ENCODE data around the gene ADAM12. TPM values are rescaled to one million over a fixed set of nuclear protein-coding genes. Genes with fewer than 3 reads are reported as not detected.

ADAM12 gene
- polyA plus RNA-seq, 1 donor from 2014 or later, result 0.09 TPM

DNA sequence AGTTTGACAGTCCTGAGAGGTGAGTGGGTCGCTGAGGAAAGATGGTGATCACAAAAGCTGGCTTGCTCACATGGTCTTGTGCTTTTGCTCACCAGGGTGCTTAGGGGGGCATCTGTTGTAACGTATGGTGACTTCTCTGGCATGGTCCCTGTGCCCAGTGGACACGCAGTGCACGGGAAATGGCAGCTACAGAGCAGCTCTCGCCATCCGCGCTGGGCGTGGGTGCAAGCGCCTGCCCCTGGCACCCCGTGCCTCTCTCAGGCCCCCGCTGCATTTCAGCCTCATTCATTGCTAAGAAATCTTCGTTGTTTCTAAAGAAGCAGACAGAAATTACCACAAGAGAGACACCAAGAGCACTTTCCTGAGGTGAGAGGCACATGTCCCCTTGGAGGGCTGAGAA lies 390.7 kb downstream of the ADAM12 start:
- H3F3A ChIP-seq (ENCODE audit: insufficient read depth, low read length, poor library complexity, severe bottlenecking), result no peaks in the 10 kb centered on the region
- no peak overlapping the region for H3K4me2 ChIP-seq (ENCODE audit: low read length)
- no peaks in the 10 kb centered on the region for H3K36me3 ChIP-seq (ENCODE audit: insufficient read depth, low read length)
- H3K4me3 ChIP-seq (ENCODE audit: low read length), result no peak overlapping the region
- H3K9me2 ChIP-seq (ENCODE audit: insufficient read depth, low read length), result no peaks in the 10 kb centered on the region
- no peaks in the 10 kb centered on the region for H3K27me3 ChIP-seq (ENCODE audit: insufficient read depth, low read depth, low read length)
- TF ChIP-seq EZH2 (IDR thresholded peaks at IDR 0.05; ENCODE audit: borderline replicate concordance, insufficient read depth, low read length, poor library complexity, severe bottlenecking) (no peak), MXI1 (conservative IDR thresholded peaks at IDR 0.05; ENCODE audit: poor library complexity, severe bottlenecking) (no peak), TAF1 (IDR thresholded peaks at IDR 0.05; ENCODE audit: low read depth) (no peak), SMC3 (conservative IDR thresholded peaks at IDR 0.05; ENCODE audit: poor library complexity) (no peak), CTCF (IDR thresholded peaks at IDR 0.05; ENCODE audit: poor library complexity, severe bottlenecking) (no peak), POLR2AphosphoS5 (IDR thresholded peaks at IDR 0.05) (no peak), RAD21 (conservative IDR thresholded peaks at IDR 0.05) (no peak), EP300 (conservative IDR thresholded peaks at IDR 0.05; ENCODE audit: poor library complexity, severe bottlenecking) (no peak), REST (IDR thresholded peaks at IDR 0.05; ENCODE audit: borderline replicate concordance) (no peak)
- no peaks in the 10 kb centered on the region for H3K79me2 ChIP-seq (replicated peaks; ENCODE audit: insufficient read depth, low read length)
- H3K27ac ChIP-seq (ENCODE audit: low read length), result no peak overlapping the region
- no peak overlapping the region for H2AFZ ChIP-seq (ENCODE audit: low read depth, low read length)
- no peaks in the 10 kb centered on the region for H3K9me3 ChIP-seq (ENCODE audit: low read length)
- no peaks in the 10 kb centered on the region for H4K20me1 ChIP-seq (ENCODE audit: insufficient read depth)
- no peak overlapping the region for H3K9ac ChIP-seq (ENCODE audit: low read length)

DNA sequence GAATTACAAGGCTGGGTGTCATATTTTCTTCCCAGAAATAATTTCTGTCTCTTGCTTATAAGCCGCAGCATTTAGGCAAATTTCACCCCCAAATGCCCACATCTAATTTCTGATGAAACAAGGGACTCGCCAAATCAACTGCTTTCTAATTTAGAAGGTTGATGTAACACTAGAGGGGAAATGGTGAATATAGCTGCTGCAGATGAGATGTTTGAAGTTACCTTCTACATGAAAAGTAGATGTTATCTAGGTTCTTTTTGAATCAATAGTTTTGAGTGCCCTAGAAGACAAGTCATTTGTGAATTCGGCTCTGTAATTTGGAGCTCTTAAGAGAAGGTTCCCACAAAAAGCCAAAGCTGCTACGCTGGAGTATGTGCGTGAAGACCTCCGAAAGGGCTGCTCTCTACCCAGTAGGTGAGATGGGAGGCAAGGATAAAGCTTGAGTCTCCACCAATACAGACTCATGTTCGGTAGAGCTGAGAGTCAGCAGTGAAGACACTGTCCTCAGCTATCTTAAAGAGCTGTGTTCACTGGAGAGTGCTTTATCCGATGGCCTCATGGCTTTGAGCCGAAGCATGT lies 392.5 kb downstream of the ADAM12 start:
- Histone ChIP-seq H3K9me2 (ENCODE audit: insufficient read depth, low read length) (no peaks in the 10 kb centered on the region), H2AFZ (ENCODE audit: low read depth, low read length) (no peak overlapping the region), H3K4me2 (ENCODE audit: low read length) (no peak overlapping the region)

More for the DNA sequence above, 392.5 kb downstream of the ADAM12 start:
- H3K9ac ChIP-seq (ENCODE audit: low read length), result no peak overlapping the region
- H3K79me2 ChIP-seq (replicated peaks; ENCODE audit: insufficient read depth, low read length), result no peaks in the 10 kb centered on the region
- no peaks in the 10 kb centered on the region for H3K9me3 ChIP-seq (ENCODE audit: low read length)
- no peak overlapping the region for H3K27ac ChIP-seq (ENCODE audit: low read length)
- H3F3A ChIP-seq (ENCODE audit: insufficient read depth, low read length, poor library complexity, severe bottlenecking), result no peaks in the 10 kb centered on the region
- H3K4me3 ChIP-seq (ENCODE audit: low read length), result no peak overlapping the region
- H3K36me3 ChIP-seq (ENCODE audit: insufficient read depth, low read length), result no peaks in the 10 kb centered on the region
- no peaks in the 10 kb centered on the region for H3K27me3 ChIP-seq (ENCODE audit: insufficient read depth, low read depth, low read length)
- TF ChIP-seq POLR2AphosphoS5 (IDR thresholded peaks at IDR 0.05) (no peak), MXI1 (conservative IDR thresholded peaks at IDR 0.05; ENCODE audit: poor library complexity, severe bottlenecking) (no peak), EZH2 (IDR thresholded peaks at IDR 0.05; ENCODE audit: borderline replicate concordance, insufficient read depth, low read length, poor library complexity, severe bottlenecking) (no peak), REST (IDR thresholded peaks at IDR 0.05; ENCODE audit: borderline replicate concordance) (no peak), RAD21 (conservative IDR thresholded peaks at IDR 0.05) (no peak), SMC3 (conservative IDR thresholded peaks at IDR 0.05; ENCODE audit: poor library complexity) (no peak), EP300 (conservative IDR thresholded peaks at IDR 0.05; ENCODE audit: poor library complexity, severe bottlenecking) (no peak)
- H4K20me1 ChIP-seq (ENCODE audit: insufficient read depth), result no peaks in the 10 kb centered on the region
